HEK293 (cell line): Measurements from ENCODE around the gene GLI1.
A peak's percentile ranks its signal among the peaks of the same experiment; 100 is the strongest.

Source experiments
- GLIS2 ChIP-seq: fragments of 450-650 bp; formaldehyde crosslinking; IDR thresholded peaks from 2 replicates; pipeline ENCODE4 v1.5.1; 2016; ENCODE audit warnings: missing biosample characterization, missing genetic modification characterization
- HOXC10 ChIP-seq: sonication (generic); formaldehyde crosslinking; IDR thresholded peaks from 2 replicates; pipeline ENCODE4 v1.8.1; 2023; ENCODE audit warnings: mild to moderate bottlenecking, missing genetic modification reagents
- IKZF3 ChIP-seq: fragments of 450-650 bp; IDR thresholded peaks from 2 replicates; pipeline ENCODE4 v1.5.0; 2018; ENCODE audit warnings: missing biosample characterization, mild to moderate bottlenecking, missing genetic modification characterization, moderate library complexity
- MYNN ChIP-seq: fragments of 450-650 bp; formaldehyde crosslinking; IDR thresholded peaks from 2 replicates; pipeline ENCODE4 v1.5.1; 2016; ENCODE audit warnings: missing biosample characterization, missing genetic modification characterization, borderline replicate concordance
- TCF7L2 ChIP-seq: IDR thresholded peaks from 2 replicates; pipeline ENCODE4 v1.6.1; 2011; ENCODE audit warnings: low read depth, mild to moderate bottlenecking, inconsistent platforms, low read length, moderate library complexity, borderline replicate concordance
- ZBTB1 ChIP-seq: fragments of 450-650 bp; formaldehyde crosslinking; IDR thresholded peaks from 2 replicates; pipeline ENCODE4 v1.5.1; 2016; ENCODE audit warnings: missing biosample characterization, missing genetic modification characterization
- ZBTB17 ChIP-seq: fragments of 450-650 bp; formaldehyde crosslinking; IDR thresholded peaks from 2 replicates; pipeline ENCODE4 v1.5.1; 2016; ENCODE audit warnings: missing biosample characterization, missing genetic modification characterization
- ZBTB8A ChIP-seq: fragments of 450-650 bp; formaldehyde crosslinking; IDR thresholded peaks from 2 replicates; pipeline ENCODE4 v1.5.1; 2016; ENCODE audit warnings: missing biosample characterization, missing genetic modification characterization
- ZEB2 ChIP-seq: fragments of 450-650 bp; formaldehyde crosslinking; IDR thresholded peaks from 2 replicates; pipeline ENCODE4 v1.5.1; 2016; ENCODE audit warnings: missing biosample characterization, missing genetic modification characterization
- ZNF112 ChIP-seq: fragments of 450-650 bp; formaldehyde crosslinking; IDR thresholded peaks from 2 replicates; pipeline ENCODE4 v1.5.0; 2017; ENCODE audit warnings: missing biosample characterization, missing genetic modification characterization
- ZNF155 ChIP-seq: fragments of 450-650 bp; formaldehyde crosslinking; IDR thresholded peaks from 2 replicates; pipeline ENCODE4 v1.5.1; 2016; ENCODE audit warnings: missing biosample characterization, missing genetic modification characterization
- ZNF175 ChIP-seq: fragments of 450-650 bp; formaldehyde crosslinking; IDR thresholded peaks from 2 replicates; pipeline ENCODE4 v1.5.1; 2016; ENCODE audit warnings: missing biosample characterization, missing genetic modification characterization
- ZNF221 ChIP-seq: fragments of 450-650 bp; formaldehyde crosslinking; IDR thresholded peaks from 2 replicates; pipeline ENCODE4 v1.5.1; 2017; ENCODE audit warnings: missing biosample characterization, missing genetic modification characterization, borderline replicate concordance
- ZNF239 ChIP-seq: fragments of 450-650 bp; formaldehyde crosslinking; IDR thresholded peaks from 2 replicates; pipeline ENCODE4 v1.5.1; 2016; ENCODE audit warnings: missing biosample characterization, missing genetic modification characterization
- ZNF302 ChIP-seq: fragments of 450-650 bp; formaldehyde crosslinking; IDR thresholded peaks from 2 replicates; pipeline ENCODE4 v1.5.1; 2016; ENCODE audit warnings: missing biosample characterization, missing genetic modification characterization, low read depth
- ZNF37A ChIP-seq: fragments of 450-650 bp; IDR thresholded peaks from 2 replicates; pipeline ENCODE4 v1.5.1; 2018; ENCODE audit warnings: missing biosample characterization, missing genetic modification characterization
- ZNF416 ChIP-seq: fragments of 450-650 bp; formaldehyde crosslinking; IDR thresholded peaks from 2 replicates; pipeline ENCODE4 v1.5.1; 2016; ENCODE audit warnings: missing biosample characterization, missing genetic modification characterization
- ZNF426 ChIP-seq: fragments of 450-650 bp; formaldehyde crosslinking; IDR thresholded peaks from 2 replicates; pipeline ENCODE4 v1.5.1; 2017; ENCODE audit warnings: missing biosample characterization, missing genetic modification characterization, mild to moderate bottlenecking, inconsistent platforms, moderate library complexity
- ZNF548 ChIP-seq: fragments of 450-650 bp; formaldehyde crosslinking; IDR thresholded peaks from 2 replicates; pipeline ENCODE4 v1.5.1; 2016; ENCODE audit warnings: missing biosample characterization, missing genetic modification characterization
- ZNF558 ChIP-seq: fragments of 450-650 bp; formaldehyde crosslinking; IDR thresholded peaks from 2 replicates; pipeline ENCODE4 v1.5.1; 2016; ENCODE audit warnings: missing biosample characterization, missing genetic modification characterization
- ZNF560 ChIP-seq: fragments of 450-650 bp; formaldehyde crosslinking; IDR thresholded peaks from 2 replicates; pipeline ENCODE4 v1.5.1; 2017; ENCODE audit warnings: missing biosample characterization, missing genetic modification characterization, borderline replicate concordance
- ZNF624 ChIP-seq: fragments of 450-650 bp; formaldehyde crosslinking; IDR thresholded peaks from 2 replicates; pipeline ENCODE4 v1.5.1; 2017; ENCODE audit warnings: missing biosample characterization, missing genetic modification characterization
- ZNF629 ChIP-seq: fragments of 450-650 bp; formaldehyde crosslinking; IDR thresholded peaks from 2 replicates; pipeline ENCODE4 v1.5.1; 2017; ENCODE audit warnings: missing biosample characterization, missing genetic modification characterization
- ZNF654 ChIP-seq: fragments of 450-650 bp; formaldehyde crosslinking; IDR thresholded peaks from 2 replicates; pipeline ENCODE4 v1.5.1; 2016; ENCODE audit warnings: low read depth, missing biosample characterization, missing genetic modification characterization
- ZNF664 ChIP-seq: fragments of 450-650 bp; formaldehyde crosslinking; IDR thresholded peaks from 2 replicates; pipeline ENCODE4 v1.5.1; 2016; ENCODE audit warnings: missing biosample characterization, missing genetic modification characterization
- ZNF701 ChIP-seq: fragments of 450-650 bp; formaldehyde crosslinking; IDR thresholded peaks from 2 replicates; pipeline ENCODE4 v1.5.1; 2016; ENCODE audit warnings: missing biosample characterization, missing genetic modification characterization
- ZNF747 ChIP-seq: fragments of 450-650 bp; formaldehyde crosslinking; IDR thresholded peaks from 2 replicates; pipeline ENCODE4 v1.5.1; 2016; ENCODE audit warnings: missing biosample characterization, missing genetic modification characterization
- ZNF791 ChIP-seq: fragments of 450-650 bp; formaldehyde crosslinking; IDR thresholded peaks from 2 replicates; pipeline ENCODE4 v1.5.1; 2016; ENCODE audit warnings: missing biosample characterization, missing genetic modification characterization
- ZNF792 ChIP-seq: fragments of 450-650 bp; formaldehyde crosslinking; IDR thresholded peaks from 2 replicates; pipeline ENCODE4 v1.5.1; 2016; ENCODE audit warnings: missing biosample characterization, missing genetic modification characterization
- ZSCAN16 ChIP-seq: fragments of 450-650 bp; formaldehyde crosslinking; IDR thresholded peaks from 2 replicates; pipeline ENCODE4 v1.5.1; 2016; ENCODE audit warnings: missing biosample characterization, missing genetic modification characterization
- TF ChIP-seq, protein P1 (sequence below): fragments of 450-650 bp; formaldehyde crosslinking; IDR thresholded peaks from 2 replicates; pipeline ENCODE4 v1.5.1; 2017; ENCODE audit warnings: missing biosample characterization, missing genetic modification characterization
- TF ChIP-seq, protein P2 (sequence below): fragments of 450-650 bp; formaldehyde crosslinking; IDR thresholded peaks from 2 replicates; pipeline ENCODE4 v1.5.1; 2016; ENCODE audit warnings: missing biosample characterization, missing genetic modification characterization, borderline replicate concordance
- TF ChIP-seq, protein P3 (sequence below): fragments of 450-650 bp; formaldehyde crosslinking; IDR thresholded peaks from 2 replicates; pipeline ENCODE4 v1.5.1; 2016; ENCODE audit warnings: missing biosample characterization, missing genetic modification characterization
- TF ChIP-seq, protein P4 (sequence below): fragments of 450-650 bp; formaldehyde crosslinking; IDR thresholded peaks from 2 replicates; pipeline ENCODE4 v1.5.1; 2016; ENCODE audit warnings: missing biosample characterization, missing genetic modification characterization
- TF ChIP-seq, protein P5 (sequence below): fragments of 450-650 bp; formaldehyde crosslinking; IDR thresholded peaks from 2 replicates; pipeline ENCODE4 v1.5.1; 2016; ENCODE audit warnings: missing biosample characterization, missing genetic modification characterization

Gene GLI1

DNA sequence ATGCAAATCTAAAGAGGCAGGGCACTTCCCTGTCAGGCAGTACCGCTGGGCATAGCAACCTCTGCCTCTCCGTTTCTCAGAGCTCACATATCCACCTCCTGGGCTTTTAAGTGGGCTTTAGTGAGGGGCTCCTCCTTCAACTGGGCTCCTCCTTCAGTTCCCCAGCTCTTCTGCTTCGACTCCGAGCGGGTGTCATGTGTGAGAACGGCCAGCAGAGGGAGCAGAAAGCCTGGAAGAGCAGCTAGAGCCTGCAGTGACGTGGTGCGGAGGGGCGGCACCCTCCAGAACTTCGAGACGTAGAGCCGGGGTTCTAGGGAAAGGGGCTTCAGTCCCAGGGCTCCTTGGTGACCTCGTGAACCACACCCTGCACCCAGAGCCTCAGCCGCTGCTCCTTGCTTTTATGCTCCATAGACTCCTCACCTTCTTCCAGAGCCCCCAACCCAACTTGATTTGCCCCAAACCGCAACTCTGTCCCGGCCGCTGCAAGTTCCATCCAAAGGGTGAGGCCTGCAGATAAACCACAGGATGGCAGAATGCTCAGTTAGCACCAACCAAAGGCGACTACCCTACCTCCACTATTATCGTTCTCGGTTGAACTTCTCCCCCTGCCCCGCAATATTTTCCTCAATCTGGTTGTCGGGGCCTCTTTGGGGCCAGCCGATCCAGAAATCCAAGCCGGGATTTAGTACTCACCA, 383 bp upstream of the GLI1 start (continued):
- TF ChIP-seq ZBTB1 (tag by site-specific recombination): 0 out of 2 replicates have a peak, but pooled peaks have one; percentile 14
- peak; percentile 89 for TF ChIP-seq ZNF629
- TF ChIP-seq ZNF701 (tag by site-specific recombination): no peak
- TF ChIP-seq ZNF558 (tag by site-specific recombination): no peak
- TF ChIP-seq, protein P1, sequence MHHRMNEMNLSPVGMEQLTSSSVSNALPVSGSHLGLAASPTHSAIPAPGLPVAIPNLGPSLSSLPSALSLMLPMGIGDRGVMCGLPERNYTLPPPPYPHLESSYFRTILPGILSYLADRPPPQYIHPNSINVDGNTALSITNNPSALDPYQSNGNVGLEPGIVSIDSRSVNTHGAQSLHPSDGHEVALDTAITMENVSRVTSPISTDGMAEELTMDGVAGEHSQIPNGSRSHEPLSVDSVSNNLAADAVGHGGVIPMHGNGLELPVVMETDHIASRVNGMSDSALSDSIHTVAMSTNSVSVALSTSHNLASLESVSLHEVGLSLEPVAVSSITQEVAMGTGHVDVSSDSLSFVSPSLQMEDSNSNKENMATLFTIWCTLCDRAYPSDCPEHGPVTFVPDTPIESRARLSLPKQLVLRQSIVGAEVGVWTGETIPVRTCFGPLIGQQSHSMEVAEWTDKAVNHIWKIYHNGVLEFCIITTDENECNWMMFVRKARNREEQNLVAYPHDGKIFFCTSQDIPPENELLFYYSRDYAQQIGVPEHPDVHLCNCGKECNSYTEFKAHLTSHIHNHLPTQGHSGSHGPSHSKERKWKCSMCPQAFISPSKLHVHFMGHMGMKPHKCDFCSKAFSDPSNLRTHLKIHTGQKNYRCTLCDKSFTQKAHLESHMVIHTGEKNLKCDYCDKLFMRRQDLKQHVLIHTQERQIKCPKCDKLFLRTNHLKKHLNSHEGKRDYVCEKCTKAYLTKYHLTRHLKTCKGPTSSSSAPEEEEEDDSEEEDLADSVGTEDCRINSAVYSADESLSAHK: 0 out of 2 replicates have a peak, but pooled peaks have one; percentile 6
- no peak for TF ChIP-seq ZNF221 (tag by site-specific recombination)
- no peak for TF ChIP-seq ZNF747 (tag by site-specific recombination)
- TF ChIP-seq ZNF416 (tag by site-specific recombination): no peak
- TF ChIP-seq HOXC10 (CRISPR knock-in tag): no peak
- TF ChIP-seq ZNF155 (tag by site-specific recombination): no peak
- TF ChIP-seq, protein P2, sequence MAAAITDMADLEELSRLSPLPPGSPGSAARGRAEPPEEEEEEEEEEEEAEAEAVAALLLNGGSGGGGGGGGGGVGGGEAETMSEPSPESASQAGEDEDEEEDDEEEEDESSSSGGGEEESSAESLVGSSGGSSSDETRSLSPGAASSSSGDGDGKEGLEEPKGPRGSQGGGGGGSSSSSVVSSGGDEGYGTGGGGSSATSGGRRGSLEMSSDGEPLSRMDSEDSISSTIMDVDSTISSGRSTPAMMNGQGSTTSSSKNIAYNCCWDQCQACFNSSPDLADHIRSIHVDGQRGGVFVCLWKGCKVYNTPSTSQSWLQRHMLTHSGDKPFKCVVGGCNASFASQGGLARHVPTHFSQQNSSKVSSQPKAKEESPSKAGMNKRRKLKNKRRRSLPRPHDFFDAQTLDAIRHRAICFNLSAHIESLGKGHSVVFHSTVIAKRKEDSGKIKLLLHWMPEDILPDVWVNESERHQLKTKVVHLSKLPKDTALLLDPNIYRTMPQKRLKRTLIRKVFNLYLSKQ (tag by site-specific recombination): no peak
- TF ChIP-seq ZNF548 (tag by site-specific recombination): no peak
- no peak for TF ChIP-seq TCF7L2
- no peak for TF ChIP-seq ZNF37A (tag by site-specific recombination)
- TF ChIP-seq ZNF791: no peak
- TF ChIP-seq IKZF3 (tag by site-specific recombination): peak; percentile 46
- TF ChIP-seq ZNF624: no peak
- TF ChIP-seq ZNF654 (tag by site-specific recombination): peak; percentile 91
- TF ChIP-seq ZNF664 (tag by site-specific recombination): no peak
- TF ChIP-seq ZNF792 (tag by site-specific recombination): no peak
- TF ChIP-seq MYNN: no peak
- TF ChIP-seq ZBTB17 (tag by site-specific recombination): peak; percentile 96
- TF ChIP-seq ZNF175: no peak
- no peak for TF ChIP-seq ZNF426 (tag by site-specific recombination)
- TF ChIP-seq, protein P3, sequence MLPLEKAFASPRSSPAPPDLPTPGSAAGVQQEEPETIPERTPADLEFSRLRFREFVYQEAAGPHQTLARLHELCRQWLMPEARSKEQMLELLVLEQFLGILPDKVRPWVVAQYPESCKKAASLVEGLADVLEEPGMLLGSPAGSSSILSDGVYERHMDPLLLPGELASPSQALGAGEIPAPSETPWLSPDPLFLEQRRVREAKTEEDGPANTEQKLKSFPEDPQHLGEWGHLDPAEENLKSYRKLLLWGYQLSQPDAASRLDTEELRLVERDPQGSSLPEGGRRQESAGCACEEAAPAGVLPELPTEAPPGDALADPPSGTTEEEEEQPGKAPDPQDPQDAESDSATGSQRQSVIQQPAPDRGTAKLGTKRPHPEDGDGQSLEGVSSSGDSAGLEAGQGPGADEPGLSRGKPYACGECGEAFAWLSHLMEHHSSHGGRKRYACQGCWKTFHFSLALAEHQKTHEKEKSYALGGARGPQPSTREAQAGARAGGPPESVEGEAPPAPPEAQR (tag by site-specific recombination): no peak
- no peak for TF ChIP-seq ZNF239 (tag by site-specific recombination)
- no peak for TF ChIP-seq GLIS2 (tag by site-specific recombination)
- TF ChIP-seq ZBTB8A (tag by site-specific recombination): peak; percentile 95
- TF ChIP-seq, protein P4, sequence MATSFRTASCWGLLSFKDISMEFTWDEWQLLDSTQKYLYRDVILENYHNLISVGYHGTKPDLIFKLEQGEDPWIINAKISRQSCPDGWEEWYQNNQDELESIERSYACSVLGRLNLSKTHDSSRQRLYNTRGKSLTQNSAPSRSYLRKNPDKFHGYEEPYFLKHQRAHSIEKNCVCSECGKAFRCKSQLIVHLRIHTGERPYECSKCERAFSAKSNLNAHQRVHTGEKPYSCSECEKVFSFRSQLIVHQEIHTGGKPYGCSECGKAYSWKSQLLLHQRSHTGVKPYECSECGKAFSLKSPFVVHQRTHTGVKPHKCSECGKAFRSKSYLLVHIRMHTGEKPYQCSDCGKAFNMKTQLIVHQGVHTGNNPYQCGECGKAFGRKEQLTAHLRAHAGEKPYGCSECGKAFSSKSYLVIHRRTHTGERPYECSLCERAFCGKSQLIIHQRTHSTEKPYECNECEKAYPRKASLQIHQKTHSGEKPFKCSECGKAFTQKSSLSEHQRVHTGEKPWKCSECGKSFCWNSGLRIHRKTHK (tag by site-specific recombination): no peak
- TF ChIP-seq ZEB2 (tag by site-specific recombination): peak; percentile 82
- no peak for TF ChIP-seq ZNF560
- TF ChIP-seq ZSCAN16 (tag by site-specific recombination): no peak
- no peak for TF ChIP-seq ZNF302 (tag by site-specific recombination)
- TF ChIP-seq, protein P5, sequence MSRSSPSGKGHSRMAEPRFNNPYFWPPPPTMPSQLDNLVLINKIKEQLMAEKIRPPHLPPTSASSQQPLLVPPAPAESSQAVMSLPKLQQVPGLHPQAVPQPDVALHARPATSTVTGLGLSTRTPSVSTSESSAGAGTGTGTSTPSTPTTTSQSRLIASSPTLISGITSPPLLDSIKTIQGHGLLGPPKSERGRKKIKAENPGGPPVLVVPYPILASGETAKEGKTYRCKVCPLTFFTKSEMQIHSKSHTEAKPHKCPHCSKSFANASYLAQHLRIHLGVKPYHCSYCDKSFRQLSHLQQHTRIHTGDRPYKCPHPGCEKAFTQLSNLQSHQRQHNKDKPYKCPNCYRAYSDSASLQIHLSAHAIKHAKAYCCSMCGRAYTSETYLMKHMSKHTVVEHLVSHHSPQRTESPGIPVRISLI: no peak
- no peak for TF ChIP-seq ZNF112 (tag by site-specific recombination)
